ENCODE data around the gene RASA2. TPM values are rescaled to one million over a fixed set of nuclear protein-coding genes. Genes with fewer than 3 reads are reported as not detected.

The RASA2 gene
- total RNA-seq = 10 to 100 TPM in 3 of 4 donors, 1 to 10 TPM in 1; 9.0 to 70.3 (median 21.5) TPM

- 1% methylated on average over 37 of the region's 96 CpGs; no CpG with 5 or more reads in 1 of the 2 donors for WGBS, 2 donors (ENCODE audit: low coverage in 1 of 2)
- H3K9me3 ChIP-seq = no peaks in the 10 kb centered on the region
- H3K36me3 ChIP-seq = no peaks in the 10 kb centered on the region
- TF ChIP-seq, protein P1, sequence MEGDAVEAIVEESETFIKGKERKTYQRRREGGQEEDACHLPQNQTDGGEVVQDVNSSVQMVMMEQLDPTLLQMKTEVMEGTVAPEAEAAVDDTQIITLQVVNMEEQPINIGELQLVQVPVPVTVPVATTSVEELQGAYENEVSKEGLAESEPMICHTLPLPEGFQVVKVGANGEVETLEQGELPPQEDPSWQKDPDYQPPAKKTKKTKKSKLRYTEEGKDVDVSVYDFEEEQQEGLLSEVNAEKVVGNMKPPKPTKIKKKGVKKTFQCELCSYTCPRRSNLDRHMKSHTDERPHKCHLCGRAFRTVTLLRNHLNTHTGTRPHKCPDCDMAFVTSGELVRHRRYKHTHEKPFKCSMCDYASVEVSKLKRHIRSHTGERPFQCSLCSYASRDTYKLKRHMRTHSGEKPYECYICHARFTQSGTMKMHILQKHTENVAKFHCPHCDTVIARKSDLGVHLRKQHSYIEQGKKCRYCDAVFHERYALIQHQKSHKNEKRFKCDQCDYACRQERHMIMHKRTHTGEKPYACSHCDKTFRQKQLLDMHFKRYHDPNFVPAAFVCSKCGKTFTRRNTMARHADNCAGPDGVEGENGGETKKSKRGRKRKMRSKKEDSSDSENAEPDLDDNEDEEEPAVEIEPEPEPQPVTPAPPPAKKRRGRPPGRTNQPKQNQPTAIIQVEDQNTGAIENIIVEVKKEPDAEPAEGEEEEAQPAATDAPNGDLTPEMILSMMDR (IDR thresholded peaks at IDR 0.05) = no peak
- TF ChIP-seq POLR2A (IDR thresholded peaks at IDR 0.05) = peak; percentile 44
- peak; percentile 56 to 87 (median 78) for TF ChIP-seq POLR2AphosphoS5 (IDR thresholded peaks at IDR 0.05)
- H3K27ac ChIP-seq = peak within 1 kb of the TSS; percentile 96 to 99 (median 98)
- in situ Hi-C loops (cut with MboI; ENCODE audit: low pct_ligation_motif_present in 1 of 4, low pct_unique_long_range_greater_than_20kb in 1 of 4, low sequenced_read_pairs in 3 of 4) = no loop called here
- peaks cover 0 to 37% (median 16%) of the 10 kb centered on the region in 4 donors for H3K4me1 ChIP-seq
- intact Hi-C loops (cut with DNase I; ENCODE audit: low total_unique reads) = no loop called here
- peak; percentile 68 for DNase-seq
- no peaks in the 10 kb centered on the region for H3K27me3 ChIP-seq
- H3K4me3 ChIP-seq = peak within 1 kb of the TSS; percentile 80 to 94 (median 82)
Observed at GRCh38 chr3:141486746-141487520, at the start of gene RASA2. RASA2 (plus strand) TSS chr3:141487027; CDS start chr3:141487084, 57 bp downstream.

GRCh38 chr3:141439589-141439988 is 47.2 kb upstream of the RASA2 start:
- H3K9me3 ChIP-seq = no peaks in the 10 kb centered on the region
- in situ Hi-C loops (cut with MboI; ENCODE audit: low pct_ligation_motif_present in 1 of 4, low pct_unique_long_range_greater_than_20kb in 1 of 4, low sequenced_read_pairs in 3 of 4) (no loop called here), intact Hi-C loops (cut with DNase I; ENCODE audit: low total_unique reads) (no loop called here)
- no peak for DNase-seq
- H3K27ac ChIP-seq = peak overlapping the region; percentile 40 to 81 (median 80)
- peaks cover 0 to 32% (median 10%) of the 10 kb centered on the region in 4 donors for H3K36me3 ChIP-seq
- H3K4me1 ChIP-seq = peaks cover 11 to 65% (median 34%) of the 10 kb centered on the region in 4 donors
- WGBS, 2 donors (ENCODE audit: low coverage in 1 of 2) = 78 to 90% methylated on average over 3 of the region's 3 CpGs
- H3K4me3 ChIP-seq = no peak overlapping the region
- no peak for TF ChIP-seq POLR2AphosphoS5 (IDR thresholded peaks at IDR 0.05)
- no peak for TF ChIP-seq POLR2A (IDR thresholded peaks at IDR 0.05)
- no peak for TF ChIP-seq EP300 (IDR thresholded peaks at IDR 0.05; ENCODE audit: low read depth)
- TF ChIP-seq, protein P1 (IDR thresholded peaks at IDR 0.05) = no peak
- no peaks in the 10 kb centered on the region for H3K27me3 ChIP-seq

GRCh38 chr3:141440942-141441341 is 45.9 kb upstream of the RASA2 start:
- Histone ChIP-seq H3K27ac (peak overlapping the region; percentile 71 to 81 (median 80)), H3K36me3 (peaks cover 0 to 46% (median 14%) of the 10 kb centered on the region in 4 donors), H3K27me3 (no peaks in the 10 kb centered on the region), H3K9me3 (no peaks in the 10 kb centered on the region), H3K4me3 (no peak overlapping the region), H3K4me1 (peaks cover 11 to 62% (median 32%) of the 10 kb centered on the region in 4 donors)
- WGBS, 2 donors (ENCODE audit: low coverage in 1 of 2) = 83 to 91% methylated on average over 1 to 3 of the region's 3 CpGs
- no peak for DNase-seq
- no peak for TF ChIP-seq POLR2AphosphoS5 (IDR thresholded peaks at IDR 0.05)
- TF ChIP-seq EP300 (IDR thresholded peaks at IDR 0.05; ENCODE audit: low read depth) = no peak
- TF ChIP-seq, protein P1 (IDR thresholded peaks at IDR 0.05) = no peak
- TF ChIP-seq POLR2A (IDR thresholded peaks at IDR 0.05) = no peak
- in situ Hi-C loops (cut with MboI; ENCODE audit: low pct_ligation_motif_present in 1 of 4, low pct_unique_long_range_greater_than_20kb in 1 of 4, low sequenced_read_pairs in 3 of 4) (loop anchor here in 3 of 4 donors (5.0 to 10.0 kb wide), 4 partner anchors 74 to 129 kb away; partner anchors contain the start of gene ZBTB38 (in 1 of the 3)), intact Hi-C loops (cut with DNase I; ENCODE audit: low total_unique reads) (loop anchor here (5.0 kb wide), 1 partner anchor 39 kb away; no protein-coding TSS in a partner anchor)

Data from transverse colon (tissue), 4 donors.